ENCODE data around the gene NME2.
"Not testable (repeated sequence)": the region's sequence is repeated elsewhere in the genome, so short reads cannot be mapped to it uniquely, and the experiment has no call there.

NME2 gene

DNA sequence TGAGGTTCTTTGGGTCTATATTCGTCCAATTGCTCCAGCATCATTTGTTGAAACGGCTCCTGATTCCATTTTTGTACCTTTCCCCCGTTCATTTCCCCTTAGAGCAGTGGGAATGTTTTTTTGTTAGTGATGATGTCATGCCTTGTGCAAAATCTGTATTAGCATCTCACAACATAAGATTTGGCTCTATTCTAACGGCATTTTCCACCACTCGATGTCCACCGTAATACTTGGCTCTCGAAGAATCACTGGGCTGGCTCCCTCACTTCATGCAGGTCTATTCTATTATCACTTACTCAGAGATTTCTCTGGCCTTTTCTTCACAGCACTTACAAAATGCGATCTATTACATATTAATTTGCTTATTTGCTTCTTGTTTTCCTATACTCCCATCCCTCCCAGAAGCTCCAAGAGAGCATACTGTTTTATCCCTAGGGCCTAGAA is 13.4 kb upstream of the NME2 start:
- DNase-seq (ENCODE audit: low read depth in 3 of 3, low spot score in 1 of 3), result no peak

DNA sequence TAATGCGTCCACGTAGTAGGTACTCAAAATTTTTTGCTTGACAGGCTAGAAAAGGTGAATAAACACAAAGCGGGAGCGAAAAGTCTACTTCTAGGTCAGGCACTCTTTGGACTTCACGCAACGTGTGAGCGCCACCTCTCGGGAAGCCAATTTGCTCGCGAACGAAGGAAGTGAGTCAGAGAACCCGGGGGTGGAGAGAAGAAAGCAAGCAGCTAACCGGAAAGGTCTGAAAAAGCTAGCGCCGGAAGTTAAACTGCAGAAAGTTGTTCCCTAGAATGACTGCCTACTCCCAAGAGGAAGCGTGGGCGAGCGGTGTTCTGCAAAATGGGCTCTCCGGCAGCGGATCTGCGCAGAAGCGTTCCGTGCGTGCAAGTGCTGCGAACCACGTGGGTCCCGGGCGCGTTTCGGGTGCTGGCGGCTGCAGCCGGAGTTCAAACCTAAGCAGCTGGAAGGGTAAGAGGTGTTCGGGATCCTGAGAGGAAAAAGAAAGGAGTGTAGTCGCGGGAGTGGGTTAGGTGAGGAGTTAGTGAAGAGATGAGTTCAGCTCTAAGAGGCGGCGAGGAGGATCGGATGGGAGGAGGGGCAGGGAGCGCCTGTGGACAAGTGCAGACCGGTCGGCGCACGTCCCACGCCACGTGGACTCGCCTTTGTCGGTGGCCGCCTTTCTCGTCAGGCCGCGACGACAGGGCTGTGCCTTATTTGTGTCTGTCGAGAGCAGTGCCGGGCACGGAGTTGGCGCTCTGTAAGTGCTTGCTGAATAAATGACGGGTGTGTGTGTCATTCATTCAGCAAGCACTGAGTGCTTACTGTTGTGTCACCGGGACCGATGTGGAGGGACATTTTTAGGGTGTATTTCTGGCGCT is 12.8 kb upstream of the NME2 start, which contains the start of gene NME1:
TSS of gene NME1 (plus strand) at position 350 of the 863 bp plus-strand sequence. CDS start 2,096 bp downstream, outside the sequence.
- DNase-seq (ENCODE audit: low read depth in 3 of 3, low spot score in 1 of 3), result peak; percentile 91 to 98 (median 96)

DNA sequence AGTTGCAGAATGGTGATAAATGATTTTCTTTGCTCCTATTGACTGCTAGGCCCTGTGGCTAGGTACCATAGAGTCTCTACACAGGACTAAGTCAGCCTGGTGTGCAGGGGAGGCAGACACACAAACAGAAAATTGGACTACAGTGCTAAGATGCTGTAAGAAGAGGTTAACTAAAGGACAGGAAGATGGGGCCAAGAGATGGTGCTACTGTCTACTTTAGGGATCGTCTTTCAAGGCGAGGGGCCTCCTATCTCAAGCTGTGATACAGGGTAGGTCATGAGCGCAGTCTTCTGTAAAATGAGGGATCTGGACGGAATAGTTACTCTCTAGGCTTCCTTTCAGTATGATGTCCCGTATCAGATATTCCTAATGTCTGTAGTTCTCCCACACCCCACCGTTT is 12.0 kb upstream of the NME2 start:
- DNase-seq (ENCODE audit: low read depth in 3 of 3, low spot score in 1 of 3), result no peak

DNA sequence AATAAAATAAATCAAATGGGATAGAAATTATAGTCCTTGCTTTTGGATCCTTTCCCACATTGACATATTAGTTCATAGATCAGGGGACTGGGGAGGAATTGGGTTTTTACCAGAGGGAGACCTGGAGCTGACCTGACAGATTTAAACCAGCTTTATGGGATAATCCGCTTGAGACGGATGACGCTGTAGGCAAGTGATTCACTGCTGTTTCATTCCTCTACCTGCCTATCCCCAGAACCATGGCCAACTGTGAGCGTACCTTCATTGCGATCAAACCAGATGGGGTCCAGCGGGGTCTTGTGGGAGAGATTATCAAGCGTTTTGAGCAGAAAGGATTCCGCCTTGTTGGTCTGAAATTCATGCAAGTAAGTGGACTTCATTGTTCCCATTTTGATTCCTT is 10.8 kb upstream of the NME2 start:
- DNase-seq (ENCODE audit: low read depth in 3 of 3, low spot score in 1 of 3), result no peak

DNA sequence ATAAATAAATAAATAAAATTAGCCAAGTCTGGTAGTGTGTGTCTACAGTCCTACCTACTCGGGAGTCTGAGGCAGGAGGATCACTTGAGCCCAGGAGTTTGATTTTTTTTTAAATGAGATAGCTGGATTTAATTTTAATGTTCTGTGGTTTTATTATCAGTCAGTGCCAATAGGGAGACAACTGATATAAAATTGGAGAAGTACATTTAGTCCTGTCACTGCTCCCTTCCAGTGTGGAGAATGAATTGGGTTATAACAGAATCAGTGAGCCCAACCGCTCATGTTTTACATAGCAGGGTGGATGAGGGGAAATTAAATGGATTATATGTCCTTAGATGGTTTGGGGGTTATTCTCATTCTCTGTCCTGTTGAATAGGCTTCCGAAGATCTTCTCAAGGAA is 6.6 kb upstream of the NME2 start:
- no peak for DNase-seq (ENCODE audit: low read depth in 3 of 3, low spot score in 1 of 3)

DNA sequence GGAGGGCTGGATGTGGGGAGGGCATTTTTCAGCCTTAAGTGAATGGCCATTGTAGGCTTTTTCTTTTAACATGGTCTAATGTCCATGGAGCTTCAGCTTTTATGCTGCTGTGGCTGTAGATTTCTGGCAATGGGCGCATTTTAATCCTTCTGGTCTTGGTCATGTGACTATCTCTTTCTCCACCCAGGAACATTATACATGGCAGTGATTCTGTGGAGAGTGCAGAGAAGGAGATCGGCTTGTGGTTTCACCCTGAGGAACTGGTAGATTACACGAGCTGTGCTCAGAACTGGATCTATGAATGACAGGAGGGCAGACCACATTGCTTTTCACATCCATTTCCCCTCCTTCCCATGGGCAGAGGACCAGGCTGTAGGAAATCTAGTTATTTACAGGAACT is 4.7 kb upstream of the NME2 start:
- DNase-seq (ENCODE audit: low read depth in 3 of 3, low spot score in 1 of 3), result no peak

DNA sequence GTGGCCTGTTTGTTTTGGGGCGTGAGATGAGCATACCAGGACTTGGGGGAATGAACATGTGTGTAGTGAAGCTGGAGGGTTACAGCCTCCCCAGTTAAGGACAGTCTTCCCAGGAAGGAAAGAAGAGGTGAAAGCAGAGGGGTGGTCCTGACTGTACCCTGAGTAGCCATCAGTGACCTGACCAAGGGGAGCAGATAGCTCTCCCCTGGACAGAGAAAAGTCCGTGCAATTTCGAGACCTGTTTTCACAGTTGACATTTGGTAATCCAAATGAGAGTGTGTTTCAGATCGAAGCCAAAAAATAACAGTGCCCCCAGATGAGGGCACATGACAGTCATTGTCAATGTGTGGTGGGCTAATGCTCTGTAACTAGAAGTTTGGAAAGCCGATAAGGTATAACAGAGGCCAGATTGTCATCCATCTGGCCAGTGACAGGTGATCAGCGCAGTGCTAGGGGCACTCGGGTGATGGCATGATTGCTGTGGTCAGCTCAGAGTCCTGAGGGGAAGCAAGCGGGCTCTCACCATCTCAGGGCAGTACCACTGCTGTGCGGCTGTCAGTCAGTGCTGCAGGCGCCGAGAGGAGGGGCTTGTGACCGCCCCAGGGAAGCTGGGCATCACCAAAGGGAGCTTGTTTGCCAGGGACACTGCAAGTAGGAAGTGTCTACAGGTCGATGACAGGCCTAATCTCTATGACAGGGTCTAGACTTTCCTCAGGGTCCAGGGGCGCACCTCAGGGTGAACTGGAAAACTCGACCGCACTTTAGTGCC is 1.1 kb upstream of the NME2 start:
- DNase-seq (ENCODE audit: low read depth in 3 of 3, low spot score in 1 of 3), result no peak

DNA sequence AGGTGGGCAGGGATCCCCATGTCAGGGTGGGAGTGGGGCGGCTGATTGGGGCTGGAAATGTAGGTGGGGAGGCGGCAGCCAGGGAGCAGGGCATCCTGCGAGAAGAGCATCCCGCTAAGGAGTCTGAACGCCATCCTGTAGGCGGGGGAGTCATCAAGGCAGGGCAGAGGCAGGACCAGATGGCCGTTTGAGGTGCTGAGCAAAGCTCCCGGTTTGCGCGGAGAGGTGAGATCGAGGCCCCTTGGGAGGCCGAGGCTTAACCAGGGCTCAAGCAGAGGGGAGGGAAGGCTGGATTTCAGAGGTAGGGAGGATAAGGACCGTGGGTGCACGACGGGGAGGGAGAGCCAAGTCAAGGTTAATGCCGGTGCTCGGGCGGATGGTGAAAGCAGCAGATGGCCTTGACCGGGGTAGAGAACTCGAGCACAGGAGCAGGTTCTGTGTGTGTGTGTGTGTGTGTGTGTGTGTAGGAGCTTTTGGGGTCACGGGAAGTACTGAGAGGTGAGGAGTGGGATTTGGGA is 472 bp upstream of the NME2 start:
- peak in 1 of 3 donors; percentile 16 for DNase-seq (ENCODE audit: low read depth in 3 of 3, low spot score in 1 of 3)

DNA sequence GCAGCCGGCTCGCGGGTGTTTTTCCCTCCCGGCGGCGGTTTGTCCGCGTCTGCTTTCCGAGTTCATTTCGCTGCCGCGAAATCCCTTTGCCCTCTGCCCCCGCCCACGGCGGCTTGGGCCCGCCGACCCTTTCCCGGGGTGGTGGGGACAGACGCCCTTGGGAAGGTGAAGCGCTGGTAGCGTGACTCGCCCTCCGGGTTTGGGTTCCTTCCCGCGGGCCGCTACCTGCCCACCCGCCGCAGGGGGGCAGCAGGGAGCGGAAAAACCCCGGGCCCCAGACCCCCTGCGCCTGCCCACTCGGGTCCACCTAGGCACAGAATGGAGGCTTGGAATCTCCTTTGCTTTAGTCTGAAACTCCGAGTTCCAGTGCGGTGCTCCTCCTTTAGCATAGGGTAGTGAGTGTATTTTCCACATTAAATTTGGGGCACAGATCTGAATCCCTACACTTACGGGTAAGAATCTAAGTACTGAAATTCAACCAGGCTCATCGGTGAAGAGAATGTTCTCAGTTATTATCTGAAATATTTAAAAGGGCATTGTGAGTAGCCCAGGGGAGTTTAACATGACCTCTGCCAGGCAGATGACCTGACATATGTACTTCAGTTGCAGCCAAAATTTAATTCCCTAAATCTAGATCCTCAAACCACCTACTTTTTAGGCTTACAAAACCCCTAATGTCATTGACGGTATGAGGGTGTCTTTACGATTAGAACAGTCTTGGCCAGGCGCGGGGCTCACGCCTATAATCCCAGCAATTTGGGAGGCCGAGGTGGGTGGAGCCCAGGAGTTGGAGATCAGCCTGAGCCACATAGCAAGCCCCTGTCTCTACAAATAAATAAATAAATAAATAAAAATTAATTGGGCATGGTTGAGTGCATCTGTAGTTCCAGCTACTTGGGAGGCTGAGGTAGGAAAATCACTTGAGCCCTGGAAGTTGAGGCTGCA is 1.0 kb downstream of the NME2 start:
- DNase-seq (ENCODE audit: low read depth in 3 of 3, low spot score in 1 of 3), result peak in 2 of 3 donors; percentile 41 to 73

DNA sequence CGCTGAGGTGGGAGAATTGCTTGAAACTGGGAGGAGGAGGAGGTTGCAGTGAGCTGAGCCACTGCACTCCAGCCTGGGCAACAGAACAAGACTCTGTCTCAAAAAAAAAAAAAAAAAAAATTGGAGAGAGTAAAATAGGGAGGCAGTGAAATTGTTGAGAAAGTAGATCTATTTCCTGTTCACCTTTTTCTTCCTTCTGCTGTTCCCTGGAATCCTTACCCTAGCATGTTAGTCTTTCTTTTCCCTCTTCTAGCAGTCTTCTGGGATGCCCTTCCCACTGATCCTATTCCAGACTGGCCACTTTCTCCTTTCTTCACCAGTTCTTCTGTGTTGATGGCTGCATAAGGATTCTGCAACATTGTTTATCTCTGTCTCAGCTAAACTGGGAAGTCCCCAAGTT is 3.1 kb downstream of the NME2 start:
- DNase-seq (ENCODE audit: low read depth in 3 of 3, low spot score in 1 of 3), result no peak

DNA sequence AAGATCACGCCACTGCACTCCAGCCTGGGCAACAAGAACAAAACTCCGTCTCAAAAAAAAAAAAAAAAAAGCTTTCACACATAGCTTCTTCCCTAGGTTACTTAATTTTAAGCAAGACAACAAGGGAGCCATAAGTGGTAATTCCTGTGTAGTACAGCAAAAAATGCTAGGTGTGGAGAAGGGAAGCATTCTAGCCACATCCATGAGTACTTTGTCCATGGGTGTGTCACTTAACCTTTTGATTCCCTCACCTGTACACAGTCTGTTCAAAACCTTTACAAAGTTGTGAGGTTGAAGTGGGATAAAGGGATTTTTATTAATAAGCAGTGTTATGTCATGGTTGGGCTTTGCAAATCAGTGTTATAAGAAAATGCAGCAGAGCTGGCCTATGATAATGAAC is 4.5 kb downstream of the NME2 start:
- no peak for DNase-seq (ENCODE audit: low read depth in 3 of 3, low spot score in 1 of 3)

DNA sequence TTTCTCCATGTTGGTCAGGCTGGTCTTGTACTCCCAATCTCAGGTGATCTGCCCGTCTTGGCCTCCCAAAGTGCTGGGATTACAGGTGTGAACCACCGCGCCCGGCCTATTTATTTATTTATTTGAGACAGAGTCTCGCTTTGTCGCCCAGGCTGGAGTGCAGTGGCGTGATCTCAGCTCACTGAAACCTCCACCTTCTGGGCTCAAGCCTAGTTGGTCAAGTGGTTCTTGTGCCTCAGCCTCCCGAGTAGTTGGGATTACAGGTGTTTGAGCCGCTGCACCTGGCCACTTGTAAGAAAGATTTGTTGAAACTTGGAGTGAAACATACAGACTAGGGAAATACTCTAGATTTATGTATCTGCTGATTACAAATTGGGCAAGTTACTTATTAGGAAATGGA is 5.8 kb downstream of the NME2 start:
- DNase-seq (ENCODE audit: low read depth in 3 of 3, low spot score in 1 of 3), result not testable (repeated sequence)

DNA sequence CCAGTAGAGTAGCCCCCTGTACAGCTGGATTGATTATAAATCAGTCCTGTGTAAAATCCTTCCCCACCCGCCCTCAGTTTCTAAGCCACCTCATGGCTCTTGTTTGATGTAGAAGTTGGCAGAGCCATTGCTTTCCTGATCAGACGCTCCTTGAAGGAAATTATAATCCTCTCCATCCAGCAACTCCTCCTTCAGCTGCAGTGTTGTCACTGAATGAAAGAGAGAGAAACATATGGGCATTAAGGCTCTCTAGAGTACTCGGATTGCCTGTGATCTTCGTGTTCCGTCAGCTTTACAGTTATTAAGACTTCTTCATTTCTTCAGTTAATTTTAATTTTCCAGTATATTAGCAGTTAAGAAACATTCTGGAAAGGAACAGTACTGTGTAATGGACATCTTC is 14.3 kb downstream of the NME2 start:
- no peak for DNase-seq (ENCODE audit: low read depth in 3 of 3, low spot score in 1 of 3)

DNA sequence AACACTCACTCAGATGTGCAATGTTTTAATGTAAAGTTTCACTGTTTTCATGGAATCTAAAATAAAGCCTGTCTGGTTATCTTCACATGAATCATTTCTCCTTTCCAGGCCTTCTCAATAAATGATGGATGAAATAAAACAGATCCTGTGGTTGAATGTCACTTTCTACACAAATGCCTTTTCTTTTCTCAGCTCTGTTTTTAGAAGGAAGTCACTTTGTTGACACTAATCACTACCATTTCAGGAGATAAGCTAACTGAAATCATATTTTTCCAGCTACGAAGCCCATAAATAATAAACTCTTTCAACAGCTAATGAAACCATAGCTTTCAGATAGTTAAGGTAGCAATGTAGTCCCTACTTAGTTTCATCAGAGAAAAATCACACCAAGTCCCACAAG is 17.9 kb downstream of the NME2 start:
- DNase-seq (ENCODE audit: low read depth in 3 of 3, low spot score in 1 of 3), result no peak

DNA sequence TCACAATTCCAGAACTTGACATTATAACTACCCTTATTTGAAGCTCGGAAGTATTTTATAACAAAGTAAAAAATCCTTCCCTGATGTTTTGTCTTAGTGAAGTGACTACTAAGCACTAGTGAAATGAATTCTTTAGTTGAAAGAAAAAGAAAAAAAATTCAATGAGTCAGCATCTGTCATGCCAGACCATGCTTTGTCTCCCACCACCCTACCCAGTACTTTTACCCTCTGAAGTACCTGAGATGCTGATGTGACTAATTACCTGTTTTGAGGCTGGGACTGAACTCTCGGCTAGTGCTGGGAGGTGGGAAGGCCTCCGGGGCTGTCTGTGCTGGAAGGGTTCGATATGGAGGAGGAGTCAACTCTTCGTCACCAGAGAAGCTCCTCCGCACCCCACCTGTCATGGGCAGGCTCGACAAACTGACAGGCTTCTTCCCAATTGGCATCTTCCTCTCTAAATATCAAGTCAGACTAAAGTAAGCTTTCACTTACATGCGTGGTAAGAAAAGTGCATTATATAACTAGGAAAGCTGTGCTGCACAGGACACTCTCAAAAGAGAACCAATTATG is 19.6 kb downstream of the NME2 start:
- DNase-seq (ENCODE audit: low read depth in 3 of 3, low spot score in 1 of 3), result no peak

DNA sequence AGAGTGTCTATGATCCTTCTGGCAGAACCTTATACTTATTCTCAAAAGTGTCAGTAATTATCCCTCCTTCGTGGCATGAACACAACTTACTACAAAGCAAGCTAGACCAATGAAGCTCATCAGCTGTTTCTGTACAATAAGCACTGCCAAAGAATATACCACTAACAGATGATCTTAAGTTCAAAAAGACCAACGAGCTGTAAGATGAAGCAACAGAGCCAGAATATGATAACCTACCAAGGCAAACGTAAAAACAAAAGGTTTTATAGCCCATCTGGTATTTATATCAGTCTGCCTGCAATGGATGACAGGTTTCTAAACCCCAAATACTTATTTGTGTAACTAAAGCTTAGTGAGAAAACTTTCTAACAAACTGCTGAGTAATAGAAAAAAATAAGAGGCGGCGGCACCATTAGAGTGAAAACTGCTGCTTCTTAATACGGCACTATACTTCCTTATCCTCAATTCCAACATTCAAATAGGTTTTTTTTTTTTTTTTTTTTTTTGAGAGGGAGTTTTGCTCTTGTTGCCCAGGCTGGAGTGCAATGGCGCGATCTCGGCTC is 22.1 kb downstream of the NME2 start:
- no peak for DNase-seq (ENCODE audit: low read depth in 3 of 3, low spot score in 1 of 3)

DNA sequence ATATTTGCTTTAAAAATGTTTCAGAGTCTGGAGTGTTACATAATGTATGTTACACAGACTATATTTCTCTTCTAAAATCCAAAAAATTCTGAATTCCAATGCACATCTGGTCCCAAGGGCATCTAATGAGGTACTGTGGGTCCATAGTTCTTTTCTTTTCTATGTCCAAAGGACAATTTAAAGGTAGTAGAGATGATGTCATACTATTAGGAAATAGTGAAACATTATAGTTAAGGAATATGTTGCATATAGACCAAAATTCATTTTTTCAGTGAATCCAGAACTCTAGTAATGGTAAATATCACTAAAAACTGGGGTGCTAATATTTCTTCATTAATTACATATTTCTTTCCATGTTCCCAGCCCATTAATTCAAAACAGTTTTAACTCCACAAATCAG is 23.0 kb downstream of the NME2 start:
- no peak for DNase-seq (ENCODE audit: low read depth in 3 of 3, low spot score in 1 of 3)

DNA sequence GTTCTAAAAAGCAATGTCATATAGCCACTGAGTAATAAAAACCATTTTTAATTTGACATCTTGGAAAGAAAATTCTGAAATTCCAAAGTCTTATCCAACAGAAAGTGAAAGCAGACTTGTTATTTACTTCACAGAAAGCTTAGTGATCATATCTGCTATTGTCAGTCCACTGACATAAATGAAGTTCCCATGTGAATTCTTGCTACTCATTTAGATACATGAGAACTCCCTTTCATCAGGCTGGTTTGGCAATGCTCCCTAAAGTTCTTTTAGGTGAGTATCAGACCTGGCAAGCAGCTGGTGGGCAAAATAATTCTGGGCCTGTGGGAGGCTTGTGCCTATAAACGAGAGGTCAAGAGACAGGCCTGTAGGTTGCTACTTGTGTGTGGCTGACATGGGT is 23.4 kb downstream of the NME2 start:
- no peak for DNase-seq (ENCODE audit: low read depth in 3 of 3, low spot score in 1 of 3)

DNA sequence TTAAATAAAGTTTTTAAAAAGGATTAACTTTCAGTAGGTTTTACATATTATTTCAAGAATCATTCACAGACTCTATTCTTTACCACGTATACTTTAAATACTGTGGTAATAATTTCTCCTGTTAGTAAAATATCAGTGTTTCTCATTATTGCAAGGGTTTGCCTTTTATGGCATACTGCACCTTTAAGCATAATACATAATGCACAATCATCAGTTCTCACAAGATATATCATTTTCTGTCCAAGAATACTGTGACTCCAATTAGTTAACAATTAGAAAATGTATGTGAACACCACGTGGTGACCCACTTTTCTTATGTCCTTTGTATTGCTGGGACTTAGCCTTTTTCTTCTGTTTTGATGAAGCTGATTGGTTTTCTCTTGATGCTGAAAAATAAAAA is 25.7 kb downstream of the NME2 start:
- no peak for DNase-seq (ENCODE audit: low read depth in 3 of 3, low spot score in 1 of 3)

DNA sequence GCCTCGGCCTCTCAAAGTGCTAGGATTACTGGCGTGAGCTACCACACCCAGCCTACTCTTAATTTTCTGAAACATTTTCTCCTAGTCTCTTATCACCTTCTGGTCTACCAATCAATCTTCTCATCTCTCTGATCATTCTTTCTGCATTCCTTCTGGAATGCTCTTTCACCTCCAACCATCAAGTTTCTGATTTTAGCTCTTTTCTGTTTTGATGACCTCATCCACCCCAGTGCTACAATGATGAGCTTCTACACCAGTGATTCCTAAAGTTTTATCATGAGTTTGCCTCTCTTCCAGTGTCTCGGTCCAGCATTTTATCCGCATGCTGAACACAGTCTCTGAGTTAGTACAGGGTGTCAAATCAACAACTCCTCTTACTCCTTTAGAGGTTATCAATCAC is 31.5 kb downstream of the NME2 start:
- DNase-seq (ENCODE audit: low read depth in 3 of 3, low spot score in 1 of 3), result no peak
